ENCODE measurements around the gene STK16.

STK16 gene

DNA sequence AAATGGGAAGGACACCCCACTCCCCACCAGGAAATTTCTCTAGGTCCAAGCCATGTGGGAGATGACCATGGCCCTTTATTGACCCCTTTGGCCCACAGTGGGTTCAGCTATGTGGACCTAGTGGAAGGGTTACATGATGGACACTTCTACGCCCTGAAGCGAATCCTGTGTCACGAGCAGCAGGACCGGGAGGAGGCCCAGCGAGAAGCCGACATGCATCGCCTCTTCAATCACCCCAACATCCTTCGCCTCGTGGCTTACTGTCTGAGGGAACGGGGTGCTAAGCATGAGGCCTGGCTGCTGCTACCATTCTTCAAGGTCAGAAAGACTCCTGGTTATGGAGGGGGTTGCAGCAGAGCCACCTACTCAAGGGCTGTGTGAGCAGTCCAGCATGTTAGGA is 1.3 kb downstream of the STK16 start:
- H3K4me3 ChIP-seq (ENCODE audit: low read depth, low read length), result peak overlapping the region; percentile 92
- TF ChIP-seq CTCF (IDR thresholded peaks at IDR 0.05; ENCODE audit: control insufficient read depth, extremely low read depth, insufficient read depth), result no peak
- no peak for DNase-seq (ENCODE audit: low read depth)

DNA sequence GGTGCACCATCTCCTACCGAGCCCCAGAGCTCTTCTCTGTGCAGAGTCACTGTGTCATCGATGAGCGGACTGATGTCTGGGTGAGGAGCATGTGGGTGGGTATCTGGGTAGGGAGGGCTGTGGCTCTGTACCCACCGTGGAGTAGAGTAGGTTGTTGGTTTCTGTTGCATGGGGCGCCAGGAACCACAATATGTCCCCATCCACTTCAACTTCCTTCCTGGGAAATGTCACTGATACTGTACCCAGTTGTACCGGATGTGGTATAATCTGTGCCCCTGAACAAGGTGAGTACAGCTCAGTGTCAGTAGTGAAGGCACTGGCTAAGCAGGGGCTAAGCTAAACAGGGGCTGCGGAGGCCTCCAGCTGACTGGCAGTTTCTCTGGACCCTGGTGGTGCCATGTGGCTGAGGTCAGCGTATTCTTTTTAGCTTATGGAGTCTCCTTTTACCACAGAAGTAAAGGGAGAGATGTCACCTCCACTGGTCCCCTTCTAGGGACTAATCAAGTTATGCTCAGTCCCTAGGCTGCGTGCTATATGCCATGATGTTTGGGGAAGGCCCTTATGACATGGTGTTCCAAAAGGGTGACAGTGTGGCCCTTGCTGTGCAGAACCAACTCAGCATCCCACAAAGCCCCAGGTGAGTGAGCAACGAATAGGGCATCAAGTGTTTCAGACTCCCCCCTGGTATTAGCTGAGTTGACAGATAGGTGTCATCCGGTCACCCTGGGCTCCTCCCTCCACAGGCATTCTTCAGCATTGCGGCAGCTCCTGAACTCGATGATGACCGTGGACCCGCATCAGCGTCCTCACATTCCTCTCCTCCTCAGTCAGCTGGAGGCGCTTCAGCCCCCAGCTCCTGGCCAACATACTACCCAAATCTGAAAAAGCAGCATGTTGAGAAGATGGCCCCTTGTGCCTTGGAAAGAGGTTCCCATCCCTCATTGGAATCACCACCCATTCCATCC is 2.7 kb downstream of the STK16 start:
- no peak for TF ChIP-seq CTCF (IDR thresholded peaks at IDR 0.05; ENCODE audit: control insufficient read depth, extremely low read depth, insufficient read depth)
- no peak overlapping the region for H3K4me3 ChIP-seq (ENCODE audit: low read depth, low read length)

GRCh38 chr2:219248845-219249202 is 3.5 kb downstream of the STK16 start:
- H3K4me3 ChIP-seq (ENCODE audit: low read depth, low read length), result peak overlapping the region; percentile 35
- TF ChIP-seq CTCF (IDR thresholded peaks at IDR 0.05; ENCODE audit: control insufficient read depth, extremely low read depth, insufficient read depth), result no peak
- no peak for DNase-seq (ENCODE audit: low read depth)

More for the DNA sequence above, 2.7 kb downstream of the STK16 start:
- DNase-seq (ENCODE audit: low read depth), result no peak

DNA sequence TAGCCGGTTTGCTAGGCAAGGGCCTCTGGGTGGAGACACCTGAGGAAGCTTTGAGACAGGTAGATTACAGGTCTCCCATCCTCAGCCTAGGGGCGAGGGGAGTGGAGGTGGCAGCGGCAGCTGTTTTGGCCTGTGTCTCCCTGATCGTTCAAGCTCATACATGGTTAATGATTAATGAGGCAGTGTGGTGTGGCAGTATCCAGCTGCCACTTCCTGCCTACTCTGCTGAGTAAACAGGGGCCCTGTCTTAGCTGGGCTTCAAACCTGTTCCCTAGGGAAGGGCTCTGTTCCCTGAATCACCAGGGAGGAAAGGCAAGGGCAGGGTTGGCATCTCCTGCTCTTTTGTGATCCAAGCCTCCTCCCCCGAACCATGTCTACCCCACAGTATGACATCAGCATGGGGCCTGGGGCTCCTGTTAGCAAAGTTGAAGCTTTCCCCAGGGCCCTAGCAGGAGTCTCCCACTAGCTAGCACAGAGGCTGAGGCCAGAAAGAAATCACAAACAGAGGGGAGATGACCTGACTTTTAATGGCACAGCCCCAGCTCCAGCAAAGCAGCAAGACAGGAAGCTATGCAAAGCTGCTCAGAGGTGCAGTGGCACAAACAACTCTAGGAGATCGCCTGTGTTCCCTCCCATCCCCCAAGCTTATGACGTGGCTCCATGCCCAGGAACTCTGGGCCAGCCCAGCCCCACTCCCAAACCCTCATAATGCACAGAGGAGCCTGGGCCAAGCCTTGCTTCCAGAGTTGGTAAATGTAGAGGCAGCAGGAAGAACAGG is 4.1 kb downstream of the STK16 start:
- no peak for TF ChIP-seq CTCF (IDR thresholded peaks at IDR 0.05; ENCODE audit: control insufficient read depth, extremely low read depth, insufficient read depth)
- peak overlapping the region; percentile 35 for H3K4me3 ChIP-seq (ENCODE audit: low read depth, low read length)
- DNase-seq (ENCODE audit: low read depth), result peak; percentile 87

DNA sequence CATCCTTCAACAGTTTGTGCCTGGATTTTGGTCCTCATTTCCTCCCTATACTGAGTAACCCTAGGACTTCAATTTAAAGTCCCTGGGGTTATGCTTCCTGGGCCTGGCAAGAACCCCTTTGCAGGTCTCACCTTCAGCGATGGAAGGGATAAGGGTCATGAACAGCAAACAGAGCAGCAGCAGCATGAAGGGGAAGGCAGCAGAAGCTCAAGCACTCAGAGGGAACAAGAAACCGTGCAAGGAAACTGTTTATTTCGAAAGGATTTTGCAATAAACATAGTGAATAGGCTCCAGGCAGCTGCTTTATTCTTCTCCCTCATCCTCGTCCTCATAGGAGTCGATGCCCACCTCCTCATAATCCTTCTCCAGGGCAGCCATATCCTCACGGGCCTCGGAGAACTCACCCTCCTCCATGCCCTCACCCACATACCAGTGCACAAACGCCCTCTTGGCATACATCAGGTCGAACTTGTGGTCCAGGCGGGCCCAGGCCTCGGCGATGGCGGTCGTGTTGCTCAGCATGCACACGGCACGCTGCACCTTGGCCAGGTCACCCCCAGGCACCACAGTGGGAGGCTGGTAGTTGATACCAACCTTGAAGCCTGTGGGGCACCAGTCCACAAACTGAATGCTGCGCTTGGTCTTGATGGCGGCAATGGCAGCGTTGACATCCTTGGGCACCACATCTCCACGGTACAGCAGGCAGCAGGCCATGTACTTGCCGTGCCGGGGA is 4.9 kb downstream of the STK16 start:
- no peak for DNase-seq (ENCODE audit: low read depth)
- TF ChIP-seq CTCF (IDR thresholded peaks at IDR 0.05; ENCODE audit: control insufficient read depth, extremely low read depth, insufficient read depth), result no peak
- no peak overlapping the region; the same call in 1 of the 2 replicates for H3K4me3 ChIP-seq (ENCODE audit: low read depth, low read length)

DNA sequence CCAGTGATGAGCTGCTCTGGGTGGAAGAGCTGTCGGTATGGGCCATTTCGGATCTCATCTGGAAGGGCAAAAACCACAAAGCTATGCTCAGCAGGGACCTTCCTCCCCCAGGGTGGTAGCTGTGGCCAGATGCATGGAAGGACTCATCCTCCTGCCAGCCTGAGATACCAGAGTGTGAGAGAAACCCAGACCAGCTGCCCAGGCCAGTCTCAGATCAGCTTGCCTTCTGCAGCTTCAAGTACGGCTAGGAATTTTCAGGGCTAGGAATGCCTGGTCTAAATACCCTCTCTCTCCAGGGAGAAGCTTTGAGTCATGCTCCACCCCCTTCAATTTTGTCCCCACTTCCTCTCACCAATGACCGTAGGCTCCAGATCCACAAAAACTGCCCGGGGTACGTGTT is 6.4 kb downstream of the STK16 start:
- H3K4me3 ChIP-seq (ENCODE audit: low read depth, low read length), result peak overlapping the region; percentile 84; the same call in 1 of the 2 replicates
- DNase-seq (ENCODE audit: low read depth), result no peak
- TF ChIP-seq CTCF (IDR thresholded peaks at IDR 0.05; ENCODE audit: control insufficient read depth, extremely low read depth, insufficient read depth), result no peak

Data from LNCaP clone FGC (cell line).